HepG2 (cell line): ENCODE data around the gene C20orf141. TPM values are rescaled to one million over a fixed set of nuclear protein-coding genes. Genes with fewer than 3 reads are reported as not detected.

ENCODE experiments used
- ATF6 ChIP-seq: sonication (generic); formaldehyde crosslinking; conservative IDR thresholded peaks from 2 replicates; pipeline ENCODE4 v1.4.0; 2020; ENCODE audit warnings: missing genetic modification reagents
- ATM ChIP-seq: fragments of 450-650 bp; IDR thresholded peaks from 2 replicates; pipeline ENCODE4 v1.7.1; 2017; ENCODE audit warnings: mild to moderate bottlenecking, borderline replicate concordance
- JUN ChIP-seq: sonication (generic); formaldehyde crosslinking; IDR thresholded peaks from 2 replicates; pipeline ENCODE4 v1.4.0; 2020; ENCODE audit warnings: mild to moderate bottlenecking, missing genetic modification reagents
- JUND ChIP-seq: sonication (generic); formaldehyde crosslinking; IDR thresholded peaks from 2 replicates; pipeline ENCODE4 v1.8.0; 2022; ENCODE audit warnings: mild to moderate bottlenecking, missing genetic modification reagents
- PRMT3 ChIP-seq: sonication (generic); formaldehyde crosslinking; IDR thresholded peaks from 2 replicates; pipeline ENCODE4 v1.8.1; 2022; ENCODE audit warnings: low read depth, mild to moderate bottlenecking, moderate library complexity, missing genetic modification reagents, borderline replicate concordance
- REL ChIP-seq: sonication (generic); formaldehyde crosslinking; conservative IDR thresholded peaks from 2 replicates; pipeline ENCODE4 v1.8.0; 2022; ENCODE audit warnings: mild to moderate bottlenecking, missing genetic modification reagents, moderate library complexity
- RORA ChIP-seq: sonication (generic); formaldehyde crosslinking; IDR thresholded peaks from 2 replicates; pipeline ENCODE4 v1.5.0; 2020; ENCODE audit warnings: mild to moderate bottlenecking, missing genetic modification reagents, moderate library complexity
- SMC3 ChIP-seq: IDR thresholded peaks from 2 replicates; pipeline ENCODE4 v1.6.1; 2011; ENCODE audit warnings: low read length, improper control_type of control experiment
- ZBTB21 ChIP-seq: sonication (generic); formaldehyde crosslinking; IDR thresholded peaks from 2 replicates; pipeline ENCODE4 v1.4.0; 2020; ENCODE audit warnings: missing genetic modification reagents
- ZMYM4 ChIP-seq: sonication (generic); formaldehyde crosslinking; IDR thresholded peaks from 2 replicates; pipeline ENCODE4 v1.8.1; 2023; ENCODE audit warnings: mild to moderate bottlenecking, missing genetic modification reagents
- ZNF234 ChIP-seq: sonication (generic); formaldehyde crosslinking; conservative IDR thresholded peaks from 2 replicates; pipeline ENCODE4 v1.5.1; 2020; ENCODE audit warnings: mild to moderate bottlenecking, missing genetic modification reagents
- ZNF547 ChIP-seq: sonication (generic); formaldehyde crosslinking; IDR thresholded peaks from 2 replicates; pipeline ENCODE4 v1.5.1; 2020; ENCODE audit warnings: mild to moderate bottlenecking, missing genetic modification reagents
- ZNF616 ChIP-seq: sonication (generic); formaldehyde crosslinking; IDR thresholded peaks from 2 replicates; pipeline ENCODE4 v1.5.0; 2020; ENCODE audit warnings: low read depth, mild to moderate bottlenecking, missing genetic modification reagents
- ZNF7 ChIP-seq: IDR thresholded peaks from 2 replicates; pipeline ENCODE4 v1.6.1; 2016; ENCODE audit warnings: missing biosample characterization, missing genetic modification reagents
- ZNF768 ChIP-seq: sonication (generic); formaldehyde crosslinking; IDR thresholded peaks from 2 replicates; pipeline ENCODE4 v1.4.0; 2020; ENCODE audit warnings: missing genetic modification reagents
- ZNF792 ChIP-seq: IDR thresholded peaks from 2 replicates; pipeline ENCODE4 v1.6.1; 2016
- ZSCAN30 ChIP-seq: sonication (generic); formaldehyde crosslinking; IDR thresholded peaks from 2 replicates; pipeline ENCODE4 v1.5.0; 2020; ENCODE audit warnings: mild to moderate bottlenecking, missing genetic modification reagents
- ZZZ3 ChIP-seq: sonication (generic); formaldehyde crosslinking; IDR thresholded peaks from 2 replicates; pipeline ENCODE4 v1.4.0; 2020; ENCODE audit warnings: missing genetic modification reagents, mild to moderate bottlenecking, borderline replicate concordance
- polyA plus RNA-seq, 8 experiments: library from polyadenylated mRNA; depleted of rRNA in 3 of 8; stranded (reverse) in 7 of 8; unstranded in 1 of 8; fragments of >200 nt; fragmentation: Illumina TruSeq in 4 of 8; extraction: Trizol in 4 of 8; gene quantifications; 2 replicates each; pipeline versions ENCODE4 v1.2.1 to v1.2.3, GENCODE V29; 2011 to 2016; ENCODE audit warnings: low read depth in 4 of 8, missing spikeins in 1 of 8, mixed read lengths in 1 of 8; ENCODE audit not compliant: insufficient read depth in 1 of 8
- total RNA-seq, 5 experiments: library from RNA; depleted of rRNA; stranded (reverse); fragments of >200 nt; fragmentation: Illumina TruSeq; extraction: Trizol; gene quantifications; 2 replicates each; pipeline ENCODE4 v1.2.3, GENCODE V29; 2016; ENCODE audit warnings: low read depth in 1 of 5
- TF ChIP-seq, protein P1 (sequence below): sonication (generic); formaldehyde crosslinking; conservative IDR thresholded peaks from 2 replicates; pipeline ENCODE4 v1.8.1; 2023; ENCODE audit warnings: missing genetic modification reagents
- TF ChIP-seq, protein P2 (sequence below): sonication (generic); formaldehyde crosslinking; IDR thresholded peaks from 2 replicates; pipeline ENCODE4 v1.5.1; 2020; ENCODE audit warnings: mild to moderate bottlenecking, moderate library complexity, missing genetic modification reagents
- TF ChIP-seq, protein P3 (sequence below): sonication (generic); formaldehyde crosslinking; IDR thresholded peaks from 2 replicates; pipeline ENCODE4 v1.5.0; 2020; ENCODE audit warnings: mild to moderate bottlenecking, missing genetic modification reagents, borderline replicate concordance

The C20orf141 gene
- total and polyA plus RNA-seq, 2 of the 13 experiments (the other 11 are each of a cell fraction or from before 2014, with no cell fraction given): not detected

DNA sequence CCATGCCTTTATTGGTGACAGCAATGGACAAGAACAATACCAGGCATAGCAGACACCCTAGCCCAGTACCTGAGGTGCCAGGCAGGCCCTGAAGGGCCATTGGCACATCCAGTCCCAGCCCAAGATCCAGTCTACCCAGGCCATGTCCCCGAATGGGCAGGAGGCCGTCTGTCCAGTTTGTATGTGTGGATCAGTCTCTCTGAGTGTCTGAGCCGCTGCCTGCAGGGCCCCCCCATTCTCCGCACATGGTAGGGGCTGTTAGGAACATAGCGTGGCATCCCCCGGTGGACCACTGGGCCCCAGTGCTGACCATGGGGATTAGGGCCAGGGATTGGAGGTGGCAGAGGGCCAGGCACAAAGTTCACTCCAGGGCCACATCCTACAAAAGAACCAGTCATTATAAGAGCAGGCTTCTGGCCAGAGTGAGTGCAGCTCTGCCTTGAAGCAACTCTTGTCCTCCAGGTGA, 20.6 kb downstream of the C20orf141 start (continued):
- no peak for TF ChIP-seq SMC3
- no peak for TF ChIP-seq ZBTB21
- TF ChIP-seq RORA: no peak
- 0 out of 2 replicates have a peak, but pooled peaks have one; percentile 24 for TF ChIP-seq JUND (CRISPR knock-in tag)
- TF ChIP-seq ZNF616 (CRISPR knock-in tag): no peak
- no peak for TF ChIP-seq ZNF792 (CRISPR knock-in tag)
- TF ChIP-seq REL (CRISPR knock-in tag): no peak
- TF ChIP-seq PRMT3 (CRISPR knock-in tag): no peak
- 0 out of 2 replicates have a peak, but pooled peaks have one; percentile 22 for TF ChIP-seq JUN (CRISPR knock-in tag)
- no peak for TF ChIP-seq ATM
- TF ChIP-seq, protein P1, sequence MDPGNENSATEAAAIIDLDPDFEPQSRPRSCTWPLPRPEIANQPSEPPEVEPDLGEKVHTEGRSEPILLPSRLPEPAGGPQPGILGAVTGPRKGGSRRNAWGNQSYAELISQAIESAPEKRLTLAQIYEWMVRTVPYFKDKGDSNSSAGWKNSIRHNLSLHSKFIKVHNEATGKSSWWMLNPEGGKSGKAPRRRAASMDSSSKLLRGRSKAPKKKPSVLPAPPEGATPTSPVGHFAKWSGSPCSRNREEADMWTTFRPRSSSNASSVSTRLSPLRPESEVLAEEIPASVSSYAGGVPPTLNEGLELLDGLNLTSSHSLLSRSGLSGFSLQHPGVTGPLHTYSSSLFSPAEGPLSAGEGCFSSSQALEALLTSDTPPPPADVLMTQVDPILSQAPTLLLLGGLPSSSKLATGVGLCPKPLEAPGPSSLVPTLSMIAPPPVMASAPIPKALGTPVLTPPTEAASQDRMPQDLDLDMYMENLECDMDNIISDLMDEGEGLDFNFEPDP (CRISPR knock-in tag): no peak
- no peak for TF ChIP-seq ATF6
- no peak for TF ChIP-seq ZZZ3 (CRISPR knock-in tag)
- peak; percentile 59; the same call in 1 of the 2 replicates for TF ChIP-seq ZNF7 (CRISPR knock-in tag)
- TF ChIP-seq, protein P2, sequence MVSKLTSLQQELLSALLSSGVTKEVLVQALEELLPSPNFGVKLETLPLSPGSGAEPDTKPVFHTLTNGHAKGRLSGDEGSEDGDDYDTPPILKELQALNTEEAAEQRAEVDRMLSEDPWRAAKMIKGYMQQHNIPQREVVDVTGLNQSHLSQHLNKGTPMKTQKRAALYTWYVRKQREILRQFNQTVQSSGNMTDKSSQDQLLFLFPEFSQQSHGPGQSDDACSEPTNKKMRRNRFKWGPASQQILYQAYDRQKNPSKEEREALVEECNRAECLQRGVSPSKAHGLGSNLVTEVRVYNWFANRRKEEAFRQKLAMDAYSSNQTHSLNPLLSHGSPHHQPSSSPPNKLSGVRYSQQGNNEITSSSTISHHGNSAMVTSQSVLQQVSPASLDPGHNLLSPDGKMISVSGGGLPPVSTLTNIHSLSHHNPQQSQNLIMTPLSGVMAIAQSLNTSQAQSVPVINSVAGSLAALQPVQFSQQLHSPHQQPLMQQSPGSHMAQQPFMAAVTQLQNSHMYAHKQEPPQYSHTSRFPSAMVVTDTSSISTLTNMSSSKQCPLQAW (CRISPR knock-in tag): no peak
- no peak for TF ChIP-seq ZNF547 (CRISPR knock-in tag)
- no peak for TF ChIP-seq ZSCAN30
- TF ChIP-seq ZNF768: peak; percentile 26; the same call in 1 of the 2 replicates
- peak; percentile 62; the same call in 1 of the 2 replicates for TF ChIP-seq ZMYM4 (CRISPR knock-in tag)
- TF ChIP-seq, protein P3, sequence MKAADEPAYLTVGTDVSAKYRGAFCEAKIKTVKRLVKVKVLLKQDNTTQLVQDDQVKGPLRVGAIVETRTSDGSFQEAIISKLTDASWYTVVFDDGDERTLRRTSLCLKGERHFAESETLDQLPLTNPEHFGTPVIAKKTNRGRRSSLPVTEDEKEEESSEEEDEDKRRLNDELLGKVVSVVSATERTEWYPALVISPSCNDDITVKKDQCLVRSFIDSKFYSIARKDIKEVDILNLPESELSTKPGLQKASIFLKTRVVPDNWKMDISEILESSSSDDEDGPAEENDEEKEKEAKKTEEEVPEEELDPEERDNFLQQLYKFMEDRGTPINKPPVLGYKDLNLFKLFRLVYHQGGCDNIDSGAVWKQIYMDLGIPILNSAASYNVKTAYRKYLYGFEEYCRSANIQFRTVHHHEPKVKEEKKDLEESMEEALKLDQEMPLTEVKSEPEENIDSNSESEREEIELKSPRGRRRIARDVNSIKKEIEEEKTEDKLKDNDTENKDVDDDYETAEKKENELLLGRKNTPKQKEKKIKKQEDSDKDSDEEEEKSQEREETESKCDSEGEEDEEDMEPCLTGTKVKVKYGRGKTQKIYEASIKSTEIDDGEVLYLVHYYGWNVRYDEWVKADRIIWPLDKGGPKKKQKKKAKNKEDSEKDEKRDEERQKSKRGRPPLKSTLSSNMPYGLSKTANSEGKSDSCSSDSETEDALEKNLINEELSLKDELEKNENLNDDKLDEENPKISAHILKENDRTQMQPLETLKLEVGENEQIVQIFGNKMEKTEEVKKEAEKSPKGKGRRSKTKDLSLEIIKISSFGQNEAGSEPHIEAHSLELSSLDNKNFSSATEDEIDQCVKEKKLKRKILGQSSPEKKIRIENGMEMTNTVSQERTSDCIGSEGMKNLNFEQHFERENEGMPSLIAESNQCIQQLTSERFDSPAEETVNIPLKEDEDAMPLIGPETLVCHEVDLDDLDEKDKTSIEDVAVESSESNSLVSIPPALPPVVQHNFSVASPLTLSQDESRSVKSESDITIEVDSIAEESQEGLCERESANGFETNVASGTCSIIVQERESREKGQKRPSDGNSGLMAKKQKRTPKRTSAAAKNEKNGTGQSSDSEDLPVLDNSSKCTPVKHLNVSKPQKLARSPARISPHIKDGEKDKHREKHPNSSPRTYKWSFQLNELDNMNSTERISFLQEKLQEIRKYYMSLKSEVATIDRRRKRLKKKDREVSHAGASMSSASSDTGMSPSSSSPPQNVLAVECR (CRISPR knock-in tag): no peak
- TF ChIP-seq ZNF234 (CRISPR knock-in tag): no peak
